ENCODE results near the gene TSPAN9.

GRCh38 chr12:3042826-3043225 is 34.4 kb upstream of the TSPAN9 start:
- TF ChIP-seq CTCF (IDR thresholded peaks at IDR 0.05) (no peak), EP300 (IDR thresholded peaks at IDR 0.05) (no peak)
